HepG2 (cell line): ENCODE data around the gene MRPS7. TPM values are rescaled to one million over a fixed set of nuclear protein-coding genes. Genes with fewer than 3 reads are reported as not detected.

Experiments
- AHR ChIP-seq: IDR thresholded peaks from 2 replicates; pipeline ENCODE4 v1.6.1; 2018; ENCODE audit warnings: missing genetic modification reagents, missing compliant biosample characterization
- BCL3 ChIP-seq: sonication (generic); formaldehyde crosslinking; IDR thresholded peaks from 2 replicates; pipeline ENCODE4 v1.5.1; 2020; ENCODE audit warnings: mild to moderate bottlenecking, missing genetic modification reagents, moderate library complexity
- CCDC6 ChIP-seq: sonication (generic); formaldehyde crosslinking; IDR thresholded peaks from 2 replicates; pipeline ENCODE4 v1.8.1; 2022; ENCODE audit warnings: mild to moderate bottlenecking, missing genetic modification reagents, moderate library complexity
- CREBL2 ChIP-seq: sonication (generic); formaldehyde crosslinking; IDR thresholded peaks from 2 replicates; pipeline ENCODE4 v1.8.1; 2023; ENCODE audit warnings: missing genetic modification reagents, mild to moderate bottlenecking, borderline replicate concordance
- FOXP4 ChIP-seq: sonication (generic); formaldehyde crosslinking; IDR thresholded peaks from 2 replicates; pipeline ENCODE4 v1.4.0; 2020; ENCODE audit warnings: missing genetic modification reagents
- JUN ChIP-seq: sonication (generic); formaldehyde crosslinking; IDR thresholded peaks from 2 replicates; pipeline ENCODE4 v1.4.0; 2020; ENCODE audit warnings: mild to moderate bottlenecking, missing genetic modification reagents
- MIXL1 ChIP-seq: IDR thresholded peaks from 2 replicates; pipeline ENCODE4 v1.6.1; 2016
- NFAT5 ChIP-seq: sonication (generic); formaldehyde crosslinking; IDR thresholded peaks from 2 replicates; pipeline ENCODE4 v1.4.0; 2020; ENCODE audit warnings: missing genetic modification reagents
- RARA ChIP-seq: IDR thresholded peaks from 2 replicates; pipeline ENCODE4 v1.6.1; 2016; ENCODE audit warnings: missing genetic modification reagents, missing compliant biosample characterization
- RBFOX2 ChIP-seq: fragments of 200-400 bp; formaldehyde crosslinking; IDR thresholded peaks from 2 replicates; pipeline ENCODE4 v1.6.1; 2017; ENCODE audit warnings: low read depth, mild to moderate bottlenecking, low read length
- REXO4 ChIP-seq: sonication (generic); formaldehyde crosslinking; IDR thresholded peaks from 2 replicates; pipeline ENCODE4 v1.8.0; 2022; ENCODE audit warnings: missing genetic modification reagents, mild to moderate bottlenecking, borderline replicate concordance
- SETDB1 ChIP-seq: sonication (generic); formaldehyde crosslinking; IDR thresholded peaks from 2 replicates; pipeline ENCODE4 v1.5.1; 2020; ENCODE audit warnings: missing genetic modification reagents, mild to moderate bottlenecking, borderline replicate concordance
- SIX4 ChIP-seq: sonication (generic); formaldehyde crosslinking; IDR thresholded peaks from 2 replicates; pipeline ENCODE4 v1.4.0; 2020; ENCODE audit warnings: missing genetic modification reagents
- SRSF9 ChIP-seq: fragments of 200-400 bp; formaldehyde crosslinking; IDR thresholded peaks from 2 replicates; pipeline ENCODE4 v1.6.1; 2018; ENCODE audit warnings: borderline replicate concordance, mild to moderate bottlenecking, low read depth, low read length; ENCODE audit not compliant: insufficient read depth, poor library complexity, severe bottlenecking
- TARDBP ChIP-seq: sonication (generic); formaldehyde crosslinking; IDR thresholded peaks from 2 replicates; pipeline ENCODE4 v1.8.0; 2022; ENCODE audit warnings: mild to moderate bottlenecking, missing genetic modification reagents
- ZNF230 ChIP-seq: sonication (generic); formaldehyde crosslinking; IDR thresholded peaks from 2 replicates; pipeline ENCODE4 v1.4.0; 2020; ENCODE audit warnings: mild to moderate bottlenecking, missing genetic modification reagents
- ZNF564 ChIP-seq: sonication (generic); formaldehyde crosslinking; IDR thresholded peaks from 2 replicates; pipeline ENCODE4 v1.8.1; 2023; ENCODE audit warnings: mild to moderate bottlenecking, missing genetic modification reagents
- ZNF660 ChIP-seq: sonication (generic); formaldehyde crosslinking; IDR thresholded peaks from 2 replicates; pipeline ENCODE4 v1.5.1; 2020; ENCODE audit warnings: mild to moderate bottlenecking, low read depth, missing genetic modification reagents, borderline replicate concordance
- ZNF7 ChIP-seq: IDR thresholded peaks from 2 replicates; pipeline ENCODE4 v1.6.1; 2016; ENCODE audit warnings: missing biosample characterization, missing genetic modification reagents
- polyA plus RNA-seq, 8 experiments: library from polyadenylated mRNA; depleted of rRNA in 3 of 8; stranded (reverse) in 7 of 8; unstranded in 1 of 8; fragments of >200 nt; fragmentation: Illumina TruSeq in 4 of 8; extraction: Trizol in 4 of 8; gene quantifications; 2 replicates each; pipeline versions ENCODE4 v1.2.1 to v1.2.3, GENCODE V29; 2011 to 2016; ENCODE audit warnings: low read depth in 4 of 8, missing spikeins in 1 of 8, mixed read lengths in 1 of 8; ENCODE audit not compliant: insufficient read depth in 1 of 8
- total RNA-seq, 5 experiments: library from RNA; depleted of rRNA; stranded (reverse); fragments of >200 nt; fragmentation: Illumina TruSeq; extraction: Trizol; gene quantifications; 2 replicates each; pipeline ENCODE4 v1.2.3, GENCODE V29; 2016; ENCODE audit warnings: low read depth in 1 of 5

The MRPS7 gene
- total and polyA plus RNA-seq, 2 of the 13 experiments (the other 11 are each of a cell fraction or from before 2014, with no cell fraction given) = 97.0 to 162 TPM

- no peak for TF ChIP-seq SETDB1 (CRISPR knock-in tag)
- peak; percentile 57; the same call in 1 of the 2 replicates for TF ChIP-seq JUN (CRISPR knock-in tag)
- peak; percentile 31; the same call in 1 of the 2 replicates for TF ChIP-seq TARDBP (CRISPR knock-in tag)
- TF ChIP-seq ZNF230 (CRISPR knock-in tag) = no peak; the same call in none of the 2 replicates
- TF ChIP-seq REXO4 (CRISPR knock-in tag) = peak; percentile 50; the same call in 1 of the 2 replicates
- peak; percentile 60; the same call in 1 of the 2 replicates for TF ChIP-seq NFAT5
- peak; percentile 71 for TF ChIP-seq CCDC6 (CRISPR knock-in tag)
- TF ChIP-seq SIX4 (CRISPR knock-in tag) = peak; percentile 21; the same call in 1 of the 2 replicates
- peak; percentile 9; the same call in 1 of the 2 replicates for TF ChIP-seq FOXP4
- TF ChIP-seq MIXL1 (CRISPR knock-in tag) = no peak
- TF ChIP-seq AHR (CRISPR knock-in tag) = no peak; the same call in 1 of the 2 replicates
- TF ChIP-seq ZNF564 (CRISPR knock-in tag) = 0 out of 2 replicates have a peak, but pooled peaks have one; percentile 17
- 0 out of 2 replicates have a peak, but pooled peaks have one; percentile 21 for TF ChIP-seq ZNF7
- peak; percentile 87 for TF ChIP-seq RBFOX2
- TF ChIP-seq CREBL2 (CRISPR knock-in tag) = peak; percentile 71; the same call in 1 of the 2 replicates
- TF ChIP-seq BCL3 (CRISPR knock-in tag) = peak; percentile 57; the same call in 1 of the 2 replicates
- TF ChIP-seq ZNF660 (CRISPR knock-in tag) = peak; percentile 77; the same call in 1 of the 2 replicates
- no peak for TF ChIP-seq RARA (CRISPR knock-in tag)
- TF ChIP-seq SRSF9 = no peak
Observed at GRCh38 chr17:75271233-75271954, 9.7 kb downstream of the MRPS7 start (continued).
